ENCODE measurements around the gene ZNF276. TPM values are rescaled to one million over a fixed set of nuclear protein-coding genes. Genes with fewer than 3 reads are reported as not detected.
"Not testable (repeated sequence)": the region's sequence is repeated elsewhere in the genome, so short reads cannot be mapped to it uniquely, and the experiment has no call there.

The ZNF276 gene
- polyA plus RNA-seq, 1 donor: 25.5 TPM

GRCh38 chr16:89738538-89739317 lies 17.4 kb downstream of the ZNF276 start:
- DNase-seq: no peak

- DNase-seq: no peak
Observed at GRCh38 chr16:89739383-89739782, 18.0 kb downstream of the ZNF276 start.

GRCh38 chr16:89741342-89742014 lies 20.1 kb downstream of the ZNF276 start:
- no peak for DNase-seq

- DNase-seq: no peak
Observed at GRCh38 chr16:89742948-89743347, 21.6 kb downstream of the ZNF276 start.

GRCh38 chr16:89744813-89745212 lies 23.5 kb downstream of the ZNF276 start:
- no peak for DNase-seq

- no peak for DNase-seq
Observed at GRCh38 chr16:89746043-89746442, 24.7 kb downstream of the ZNF276 start.

GRCh38 chr16:89748076-89748475 lies 26.7 kb downstream of the ZNF276 start:
- no peak for DNase-seq

GRCh38 chr16:89748921-89749320 lies 27.6 kb downstream of the ZNF276 start:
- no peak for DNase-seq

- DNase-seq: no peak
Observed at GRCh38 chr16:89749637-89750036, 28.3 kb downstream of the ZNF276 start.

- no peak for DNase-seq
Observed at GRCh38 chr16:89759746-89760340, 38.5 kb downstream of the ZNF276 start.

- DNase-seq: no peak
Observed at GRCh38 chr16:89761304-89761922, 40.1 kb downstream of the ZNF276 start.

- peak; percentile 23 for DNase-seq
Observed at GRCh38 chr16:89764711-89765201, 43.4 kb downstream of the ZNF276 start.

- no peak for DNase-seq
Observed at GRCh38 chr16:89765292-89765830, 44.0 kb downstream of the ZNF276 start.

- no peak for DNase-seq
Observed at GRCh38 chr16:89770367-89770766, 49.0 kb downstream of the ZNF276 start.

- no peak for DNase-seq
Observed at GRCh38 chr16:89775223-89775622, 53.9 kb downstream of the ZNF276 start.

- not testable (repeated sequence) for DNase-seq
Observed at GRCh38 chr16:89778211-89778610, 56.9 kb downstream of the ZNF276 start.

- DNase-seq: no peak
Observed at GRCh38 chr16:89779231-89779908, 58.0 kb downstream of the ZNF276 start.

- DNase-seq: no peak
Observed at GRCh38 chr16:89779909-89780305, 58.6 kb downstream of the ZNF276 start.

- no peak for DNase-seq
Observed at GRCh38 chr16:89782489-89782888, 61.2 kb downstream of the ZNF276 start.

GRCh38 chr16:89783952-89784351 lies 62.6 kb downstream of the ZNF276 start:
- DNase-seq: not testable (repeated sequence)

- DNase-seq: no peak
Observed at GRCh38 chr16:89784406-89784805, 63.1 kb downstream of the ZNF276 start.

GRCh38 chr16:89785523-89786155 lies 64.3 kb downstream of the ZNF276 start:
- no peak for DNase-seq
